HepG2 (cell line): ENCODE data around the gene USP43. TPM values are rescaled to one million over a fixed set of nuclear protein-coding genes. Genes with fewer than 3 reads are reported as not detected.
A peak's percentile ranks its signal among the peaks of the same experiment; 100 is the strongest.

Source experiments
- ATF7 ChIP-seq, 2 experiments: fragments of 450-650 bp in 1 of 2; sonication (generic) in 1 of 2; formaldehyde crosslinking in 1 of 2; IDR thresholded peaks; 2 replicates each; pipeline versions ENCODE4 v1.4.0 to v1.6.1; 2016 to 2020; ENCODE audit warnings: antibody characterized with exemption in 1 of 2, mild to moderate bottlenecking in 1 of 2, missing genetic modification reagents in 1 of 2
- CC2D1A ChIP-seq: sonication (generic); formaldehyde crosslinking; IDR thresholded peaks from 2 replicates; pipeline ENCODE4 v1.8.1; 2023; ENCODE audit warnings: mild to moderate bottlenecking, missing genetic modification reagents
- CHD2 ChIP-seq: IDR thresholded peaks from 2 replicates; pipeline ENCODE4 v1.6.1; 2011; ENCODE audit warnings: low read depth, low read length, improper control_type of control experiment
- DNMT3B ChIP-seq: conservative IDR thresholded peaks from 2 replicates; pipeline ENCODE4 v1.6.1; 2016; ENCODE audit warnings: missing biosample characterization, control low read depth
- HIVEP1 ChIP-seq: sonication (generic); formaldehyde crosslinking; IDR thresholded peaks from 2 replicates; pipeline ENCODE4 v1.4.0; 2020; ENCODE audit warnings: mild to moderate bottlenecking, missing genetic modification reagents
- MED8 ChIP-seq: sonication (generic); formaldehyde crosslinking; IDR thresholded peaks from 2 replicates; pipeline ENCODE4 v1.8.1; 2023; ENCODE audit warnings: mild to moderate bottlenecking, missing genetic modification reagents; ENCODE audit not compliant: insufficient replicate concordance
- MLLT10 ChIP-seq: sonication (generic); formaldehyde crosslinking; IDR thresholded peaks from 2 replicates; pipeline ENCODE4 v1.4.0; 2020; ENCODE audit warnings: missing genetic modification reagents
- MXI1 ChIP-seq: IDR thresholded peaks from 3 replicates; pipeline ENCODE4 v1.6.1; 2012; ENCODE audit warnings: low read depth, low read length, inconsistent platforms, borderline replicate concordance
- MYC ChIP-seq: sonication (generic); formaldehyde crosslinking; IDR thresholded peaks from 2 replicates; pipeline ENCODE4 v1.9.0; 2021; ENCODE audit warnings: missing genetic modification reagents, borderline replicate concordance
- NFE2L2 ChIP-seq: fragments of 150-350 bp; IDR thresholded peaks from 2 replicates; pipeline ENCODE4 v1.6.1; 2014; ENCODE audit warnings: low read length
- SAFB2 ChIP-seq: sonication (generic); formaldehyde crosslinking; IDR thresholded peaks from 2 replicates; pipeline ENCODE4 v1.5.1; 2020; ENCODE audit warnings: missing genetic modification reagents, low read depth, mild to moderate bottlenecking, borderline replicate concordance
- TCF12 ChIP-seq, 2 experiments: fragments of 450-650 bp in 1 of 2; sonication (generic) in 1 of 2; formaldehyde crosslinking in 1 of 2; IDR thresholded peaks; 2 replicates each; pipeline versions ENCODE4 v1.6.1 to v1.8.0; 2017 to 2022; ENCODE audit warnings: antibody characterized with exemption in 1 of 2, mild to moderate bottlenecking in 1 of 2, missing genetic modification reagents in 1 of 2, moderate library complexity in 1 of 2
- ZBTB1 ChIP-seq: sonication (generic); formaldehyde crosslinking; IDR thresholded peaks from 2 replicates; pipeline ENCODE4 v1.4.0; 2020; ENCODE audit warnings: missing genetic modification reagents, borderline replicate concordance
- ZNF335 ChIP-seq: sonication (generic); formaldehyde crosslinking; IDR thresholded peaks from 2 replicates; pipeline ENCODE4 v1.4.0; 2020; ENCODE audit warnings: missing genetic modification reagents
- ZNF678 ChIP-seq: sonication (generic); formaldehyde crosslinking; IDR thresholded peaks from 2 replicates; pipeline ENCODE4 v1.4.0; 2020; ENCODE audit warnings: mild to moderate bottlenecking, missing genetic modification reagents
- ZNF878 ChIP-seq: sonication (generic); formaldehyde crosslinking; IDR thresholded peaks from 2 replicates; pipeline ENCODE4 v1.8.1; 2023; ENCODE audit warnings: mild to moderate bottlenecking, missing genetic modification reagents, moderate library complexity
- ZSCAN25 ChIP-seq: sonication (generic); formaldehyde crosslinking; IDR thresholded peaks from 2 replicates; pipeline ENCODE4 v1.8.0; 2022; ENCODE audit warnings: mild to moderate bottlenecking, missing genetic modification reagents
- polyA plus RNA-seq, 8 experiments: library from polyadenylated mRNA; depleted of rRNA in 3 of 8; stranded (reverse) in 7 of 8; unstranded in 1 of 8; fragments of >200 nt; fragmentation: Illumina TruSeq in 4 of 8; extraction: Trizol in 4 of 8; gene quantifications; 2 replicates each; pipeline versions ENCODE4 v1.2.1 to v1.2.3, GENCODE V29; 2011 to 2016; ENCODE audit warnings: low read depth in 4 of 8, missing spikeins in 1 of 8, mixed read lengths in 1 of 8; ENCODE audit not compliant: insufficient read depth in 1 of 8
- total RNA-seq, 5 experiments: library from RNA; depleted of rRNA; stranded (reverse); fragments of >200 nt; fragmentation: Illumina TruSeq; extraction: Trizol; gene quantifications; 2 replicates each; pipeline ENCODE4 v1.2.3, GENCODE V29; 2016; ENCODE audit warnings: low read depth in 1 of 5
- TF ChIP-seq, protein P1 (sequence below): sonication (generic); formaldehyde crosslinking; IDR thresholded peaks from 2 replicates; pipeline ENCODE4 v1.4.0; 2020; ENCODE audit warnings: missing genetic modification reagents
- TF ChIP-seq, protein P2 (sequence below): IDR thresholded peaks from 2 replicates; pipeline ENCODE4 v1.6.1; 2018; ENCODE audit warnings: missing genetic modification reagents, mild to moderate bottlenecking, missing compliant biosample characterization
- TF ChIP-seq, protein P3 (sequence below): sonication (generic); formaldehyde crosslinking; IDR thresholded peaks from 2 replicates; pipeline ENCODE4 v1.5.1; 2020; ENCODE audit warnings: missing genetic modification reagents, mild to moderate bottlenecking, borderline replicate concordance
- TF ChIP-seq, protein P4 (sequence below): sonication (generic); formaldehyde crosslinking; IDR thresholded peaks from 2 replicates; pipeline ENCODE4 v1.5.1; 2020; ENCODE audit warnings: mild to moderate bottlenecking, moderate library complexity, missing genetic modification reagents

Gene USP43
- total and polyA plus RNA-seq, 2 of the 13 experiments (the other 11 are each of a cell fraction or from before 2014, with no cell fraction given) = 1.6 to 2.2 TPM

DNA sequence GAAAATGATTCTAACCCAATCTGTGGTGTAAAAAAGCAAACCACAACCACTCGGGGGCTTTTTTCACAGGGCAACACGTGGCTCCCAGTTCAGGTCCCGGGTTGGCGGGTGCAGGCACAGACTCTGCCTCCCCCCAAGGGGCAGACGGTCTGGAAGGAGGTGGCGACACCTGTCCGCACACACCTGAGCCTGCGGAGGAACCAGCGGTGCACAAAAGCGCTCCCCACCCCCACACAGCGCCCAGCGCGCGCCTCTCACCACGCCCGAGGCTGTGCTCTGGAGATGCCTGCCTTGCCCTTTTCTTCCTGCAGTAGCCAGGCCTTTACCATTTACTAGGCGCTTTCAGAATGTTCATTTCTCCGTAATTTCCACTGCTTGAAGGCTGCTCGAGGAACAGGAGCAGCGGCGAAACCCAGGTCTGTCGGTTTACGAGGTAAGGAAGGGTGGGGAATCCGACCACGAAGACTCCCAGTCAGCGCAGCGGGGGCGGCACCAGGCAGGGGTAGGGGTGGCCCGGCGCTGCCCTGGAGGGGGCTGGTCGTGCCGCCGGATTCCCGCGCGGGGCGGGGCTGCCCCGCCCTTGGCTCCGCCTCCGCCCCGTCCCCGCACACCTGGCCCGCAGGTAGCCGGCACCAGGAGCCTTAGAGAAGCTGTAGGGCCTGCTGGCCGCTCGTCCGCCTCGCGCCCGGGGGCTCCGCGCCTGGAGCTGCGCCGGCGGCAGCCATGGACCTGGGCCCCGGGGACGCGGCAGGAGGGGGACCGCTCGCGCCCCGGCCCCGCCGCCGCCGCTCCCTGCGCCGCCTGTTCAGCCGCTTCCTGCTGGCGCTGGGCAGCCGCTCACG lies at the start of gene USP43 (continued):
- TF ChIP-seq ZNF678 (CRISPR knock-in tag) (no peak), TCF12 (IDR thresholded peaks at IDR 0.05) (no peak), TCF12 (CRISPR knock-in tag; IDR thresholded peaks at IDR 0.05) (no peak), MED8 (CRISPR knock-in tag) (no peak), MLLT10 (CRISPR knock-in tag) (no peak), MYC (CRISPR knock-in tag) (no peak), ZSCAN25 (CRISPR knock-in tag) (no peak), SAFB2 (CRISPR knock-in tag) (no peak; the same call in 1 of the 2 replicates), CC2D1A (no peak), ZNF878 (no peak), ZNF335 (CRISPR knock-in tag) (0 out of 2 replicates have a peak, but pooled peaks have one; percentile 40), NFE2L2 (no peak), DNMT3B (CRISPR knock-in tag) (no peak), HIVEP1 (CRISPR knock-in tag) (no peak; the same call in 1 of the 2 replicates), CHD2 (no peak), ZBTB1 (CRISPR knock-in tag) (no peak), MXI1 (no peak), ATF7 (IDR thresholded peaks at IDR 0.05) (no peak), ATF7 (CRISPR knock-in tag; IDR thresholded peaks at IDR 0.05) (no peak)
- TF ChIP-seq, protein P1, sequence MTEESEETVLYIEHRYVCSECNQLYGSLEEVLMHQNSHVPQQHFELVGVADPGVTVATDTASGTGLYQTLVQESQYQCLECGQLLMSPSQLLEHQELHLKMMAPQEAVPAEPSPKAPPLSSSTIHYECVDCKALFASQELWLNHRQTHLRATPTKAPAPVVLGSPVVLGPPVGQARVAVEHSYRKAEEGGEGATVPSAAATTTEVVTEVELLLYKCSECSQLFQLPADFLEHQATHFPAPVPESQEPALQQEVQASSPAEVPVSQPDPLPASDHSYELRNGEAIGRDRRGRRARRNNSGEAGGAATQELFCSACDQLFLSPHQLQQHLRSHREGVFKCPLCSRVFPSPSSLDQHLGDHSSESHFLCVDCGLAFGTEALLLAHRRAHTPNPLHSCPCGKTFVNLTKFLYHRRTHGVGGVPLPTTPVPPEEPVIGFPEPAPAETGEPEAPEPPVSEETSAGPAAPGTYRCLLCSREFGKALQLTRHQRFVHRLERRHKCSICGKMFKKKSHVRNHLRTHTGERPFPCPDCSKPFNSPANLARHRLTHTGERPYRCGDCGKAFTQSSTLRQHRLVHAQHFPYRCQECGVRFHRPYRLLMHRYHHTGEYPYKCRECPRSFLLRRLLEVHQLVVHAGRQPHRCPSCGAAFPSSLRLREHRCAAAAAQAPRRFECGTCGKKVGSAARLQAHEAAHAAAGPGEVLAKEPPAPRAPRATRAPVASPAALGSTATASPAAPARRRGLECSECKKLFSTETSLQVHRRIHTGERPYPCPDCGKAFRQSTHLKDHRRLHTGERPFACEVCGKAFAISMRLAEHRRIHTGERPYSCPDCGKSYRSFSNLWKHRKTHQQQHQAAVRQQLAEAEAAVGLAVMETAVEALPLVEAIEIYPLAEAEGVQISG = 0 out of 2 replicates have a peak, but pooled peaks have one; percentile 13
- TF ChIP-seq, protein P2, sequence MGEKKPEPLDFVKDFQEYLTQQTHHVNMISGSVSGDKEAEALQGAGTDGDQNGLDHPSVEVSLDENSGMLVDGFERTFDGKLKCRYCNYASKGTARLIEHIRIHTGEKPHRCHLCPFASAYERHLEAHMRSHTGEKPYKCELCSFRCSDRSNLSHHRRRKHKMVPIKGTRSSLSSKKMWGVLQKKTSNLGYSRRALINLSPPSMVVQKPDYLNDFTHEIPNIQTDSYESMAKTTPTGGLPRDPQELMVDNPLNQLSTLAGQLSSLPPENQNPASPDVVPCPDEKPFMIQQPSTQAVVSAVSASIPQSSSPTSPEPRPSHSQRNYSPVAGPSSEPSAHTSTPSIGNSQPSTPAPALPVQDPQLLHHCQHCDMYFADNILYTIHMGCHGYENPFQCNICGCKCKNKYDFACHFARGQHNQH (CRISPR knock-in tag) = no peak
- TF ChIP-seq, protein P3, sequence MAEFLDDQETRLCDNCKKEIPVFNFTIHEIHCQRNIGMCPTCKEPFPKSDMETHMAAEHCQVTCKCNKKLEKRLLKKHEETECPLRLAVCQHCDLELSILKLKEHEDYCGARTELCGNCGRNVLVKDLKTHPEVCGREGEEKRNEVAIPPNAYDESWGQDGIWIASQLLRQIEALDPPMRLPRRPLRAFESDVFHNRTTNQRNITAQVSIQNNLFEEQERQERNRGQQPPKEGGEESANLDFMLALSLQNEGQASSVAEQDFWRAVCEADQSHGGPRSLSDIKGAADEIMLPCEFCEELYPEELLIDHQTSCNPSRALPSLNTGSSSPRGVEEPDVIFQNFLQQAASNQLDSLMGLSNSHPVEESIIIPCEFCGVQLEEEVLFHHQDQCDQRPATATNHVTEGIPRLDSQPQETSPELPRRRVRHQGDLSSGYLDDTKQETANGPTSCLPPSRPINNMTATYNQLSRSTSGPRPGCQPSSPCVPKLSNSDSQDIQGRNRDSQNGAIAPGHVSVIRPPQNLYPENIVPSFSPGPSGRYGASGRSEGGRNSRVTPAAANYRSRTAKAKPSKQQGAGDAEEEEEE (CRISPR knock-in tag) = peak; percentile 79; the same call in 1 of the 2 replicates
- TF ChIP-seq, protein P4, sequence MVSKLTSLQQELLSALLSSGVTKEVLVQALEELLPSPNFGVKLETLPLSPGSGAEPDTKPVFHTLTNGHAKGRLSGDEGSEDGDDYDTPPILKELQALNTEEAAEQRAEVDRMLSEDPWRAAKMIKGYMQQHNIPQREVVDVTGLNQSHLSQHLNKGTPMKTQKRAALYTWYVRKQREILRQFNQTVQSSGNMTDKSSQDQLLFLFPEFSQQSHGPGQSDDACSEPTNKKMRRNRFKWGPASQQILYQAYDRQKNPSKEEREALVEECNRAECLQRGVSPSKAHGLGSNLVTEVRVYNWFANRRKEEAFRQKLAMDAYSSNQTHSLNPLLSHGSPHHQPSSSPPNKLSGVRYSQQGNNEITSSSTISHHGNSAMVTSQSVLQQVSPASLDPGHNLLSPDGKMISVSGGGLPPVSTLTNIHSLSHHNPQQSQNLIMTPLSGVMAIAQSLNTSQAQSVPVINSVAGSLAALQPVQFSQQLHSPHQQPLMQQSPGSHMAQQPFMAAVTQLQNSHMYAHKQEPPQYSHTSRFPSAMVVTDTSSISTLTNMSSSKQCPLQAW = 0 out of 2 replicates have a peak, but pooled peaks have one; percentile 9
